Activated CD4-positive, alpha-beta memory T cell treated with anti-CD3 and anti-CD28 coated beads for 36 hours (primary cell): ENCODE measurements around the gene PITPNB. TPM values are rescaled to one million over a fixed set of nuclear protein-coding genes. Genes with fewer than 3 reads are reported as not detected.

Source experiments
- CTCF ChIA-PET: fragments of 350-600 bp; sonication (Branson Sonifier 250); formaldehyde crosslinking; loops from one replicate; lab custom pipeline; 2021; ENCODE audit warnings: antibody characterized with exemption, inconsistent platforms; lab: Charles Lee
- POLR2A ChIA-PET: fragments of 350-600 bp; sonication (Branson Sonifier 250); formaldehyde crosslinking; loops from one replicate; lab custom pipeline; 2021; ENCODE audit warnings: antibody characterized with exemption; lab: Charles Lee
- DNase-seq: peaks from one replicate; pipeline ENCODE4 v3.0.0-alpha.2; 2020
- H3K27ac Mint-ChIP-seq: one replicate; pipeline ENCODE4 v1.8.0; 2021; ENCODE audit warnings: mixed read lengths
- H3K27me3 Mint-ChIP-seq: one replicate; pipeline ENCODE4 v1.8.0; 2021; ENCODE audit warnings: mixed read lengths
- H3K36me3 Mint-ChIP-seq: one replicate; pipeline ENCODE4 v1.8.0; 2021; ENCODE audit warnings: mixed read lengths
- H3K4me1 Mint-ChIP-seq: one replicate; pipeline ENCODE4 v1.8.0; 2021; ENCODE audit warnings: low read depth, mixed read lengths
- H3K4me3 Mint-ChIP-seq: one replicate; pipeline ENCODE4 v1.8.0; 2021; ENCODE audit warnings: mild to moderate bottlenecking, mixed read lengths
- H3K9me3 Mint-ChIP-seq: one replicate; pipeline ENCODE4 v1.8.0; 2021; ENCODE audit warnings: mixed read lengths
- intact Hi-C: fragments of 100-400 bp; cut with micrococcal nuclease; formaldehyde crosslinking; loops from one replicate; pipeline ENCODE4 v1.15.1; 2023
- total RNA-seq, 2 experiments: library from RNA; stranded (reverse); gene quantifications; one replicate each; pipeline ENCODE4 v1.2.3, GENCODE V29; 2021

The PITPNB gene
- total RNA-seq, 2 experiments from 2014 or later, result 92.2 to 95.7 TPM

GRCh38 chr22:27866135-27867084 lies 52.6 kb downstream of the PITPNB start:
- Mint-ChIP-seq H3K36me3 (peaks cover 42% of the 10 kb centered on the region), H3K9me3 (no peaks in the 10 kb centered on the region), H3K27me3 (no peaks in the 10 kb centered on the region), H3K27ac (no peak overlapping the region), H3K4me1 (peaks cover 44% of the 10 kb centered on the region), H3K4me3 (no peak overlapping the region)
- ChIA-PET POLR2A (no interaction called here), CTCF (interaction anchor here (1.3 to 2.2 kb wide), 3 partner anchors 12 to 20 kb away, joined by 3 to 6 read pairs (median 5); no protein-coding TSS in a partner anchor)
- no peak for DNase-seq
- intact Hi-C loops, result no loop called here

GRCh38 chr22:27865496-27865895 lies 53.6 kb downstream of the PITPNB start:
- Mint-ChIP-seq H3K36me3 (peaks cover 38% of the 10 kb centered on the region), H3K9me3 (no peaks in the 10 kb centered on the region), H3K4me1 (peaks cover 44% of the 10 kb centered on the region), H3K27ac (no peak overlapping the region), H3K27me3 (no peaks in the 10 kb centered on the region), H3K4me3 (no peak overlapping the region)
- ChIA-PET POLR2A (no interaction called here), CTCF (no interaction called here)
- no peak for DNase-seq
- intact Hi-C loops, result no loop called here

GRCh38 chr22:27863556-27863955 lies 55.5 kb downstream of the PITPNB start:
- no peaks in the 10 kb centered on the region for H3K9me3 Mint-ChIP-seq

GRCh38 chr22:27863001-27863400 lies 56.1 kb downstream of the PITPNB start:
- CTCF ChIA-PET, result interaction anchor here (1.1 to 2.6 kb wide), 4 partner anchors 17 to 146 kb away, joined by 3 to 12 read pairs (median 6); no protein-coding TSS in a partner anchor

More at GRCh38 chr22:27863556-27863955, 55.5 kb downstream of the PITPNB start:
- intact Hi-C loops, result no loop called here
- peaks cover 38% of the 10 kb centered on the region for H3K36me3 Mint-ChIP-seq
- DNase-seq, result no peak
- H3K4me3 Mint-ChIP-seq, result no peak overlapping the region
- H3K27me3 Mint-ChIP-seq, result no peaks in the 10 kb centered on the region
- H3K4me1 Mint-ChIP-seq, result peaks cover 29% of the 10 kb centered on the region
- ChIA-PET CTCF (interaction anchor here (1.1 to 2.6 kb wide), 4 partner anchors 16 to 146 kb away, joined by 3 to 12 read pairs (median 6); no protein-coding TSS in a partner anchor), POLR2A (no interaction called here)
- H3K27ac Mint-ChIP-seq, result no peak overlapping the region

GRCh38 chr22:27859336-27859735 lies 59.7 kb downstream of the PITPNB start:
- H3K36me3 Mint-ChIP-seq, result peaks cover 50% of the 10 kb centered on the region

More at GRCh38 chr22:27863001-27863400, 56.1 kb downstream of the PITPNB start:
- Mint-ChIP-seq H3K27ac (no peak overlapping the region), H3K27me3 (no peaks in the 10 kb centered on the region), H3K9me3 (no peaks in the 10 kb centered on the region), H3K4me1 (peaks cover 24% of the 10 kb centered on the region), H3K4me3 (no peak overlapping the region), H3K36me3 (peaks cover 41% of the 10 kb centered on the region)
- DNase-seq, result no peak
- intact Hi-C loops, result no loop called here
- POLR2A ChIA-PET, result no interaction called here

GRCh38 chr22:27858626-27859025 lies 60.4 kb downstream of the PITPNB start:
- CTCF ChIA-PET, result no interaction called here
- Mint-ChIP-seq H3K9me3 (no peaks in the 10 kb centered on the region), H3K4me1 (no peaks in the 10 kb centered on the region), H3K27ac (no peak overlapping the region), H3K4me3 (no peak overlapping the region), H3K27me3 (no peaks in the 10 kb centered on the region), H3K36me3 (peaks cover 57% of the 10 kb centered on the region)
- POLR2A ChIA-PET, result no interaction called here
- no peak for DNase-seq
- intact Hi-C loops, result no loop called here

More at GRCh38 chr22:27859336-27859735, 59.7 kb downstream of the PITPNB start:
- Mint-ChIP-seq H3K27me3 (no peaks in the 10 kb centered on the region), H3K4me1 (no peaks in the 10 kb centered on the region), H3K9me3 (no peaks in the 10 kb centered on the region), H3K27ac (no peak overlapping the region), H3K4me3 (no peak overlapping the region)
- intact Hi-C loops, result no loop called here
- no peak for DNase-seq
- ChIA-PET CTCF (interaction anchor here (1.1 kb wide), 1 partner anchor 27 kb away, joined by 3 read pairs; no protein-coding TSS in a partner anchor), POLR2A (no interaction called here)

- DNase-seq, result no peak
- Mint-ChIP-seq H3K27ac (no peak overlapping the region), H3K27me3 (no peaks in the 10 kb centered on the region), H3K4me3 (no peak overlapping the region), H3K36me3 (peaks cover 64% of the 10 kb centered on the region), H3K9me3 (no peaks in the 10 kb centered on the region), H3K4me1 (no peaks in the 10 kb centered on the region)
- POLR2A ChIA-PET, result no interaction called here
- intact Hi-C loops, result no loop called here
- CTCF ChIA-PET, result interaction anchor here (1.0 kb wide), 1 partner anchor 23 kb away, joined by 3 read pairs; no protein-coding TSS in a partner anchor
Observed at GRCh38 chr22:27857443-27857842, 61.6 kb downstream of the PITPNB start.

- Mint-ChIP-seq H3K36me3 (peaks cover 67% of the 10 kb centered on the region), H3K9me3 (no peaks in the 10 kb centered on the region), H3K4me1 (no peaks in the 10 kb centered on the region), H3K27me3 (no peaks in the 10 kb centered on the region), H3K27ac (no peak overlapping the region), H3K4me3 (no peak overlapping the region)
- CTCF ChIA-PET, result no interaction called here
- intact Hi-C loops, result no loop called here
- DNase-seq, result no peak
- POLR2A ChIA-PET, result no interaction called here
Observed at GRCh38 chr22:27856386-27856785, 62.7 kb downstream of the PITPNB start.

- CTCF ChIA-PET, result interaction anchor here (0.5 to 0.6 kb wide), 2 partner anchors 31 to 1212 kb away, joined by 3 to 5 read pairs; no protein-coding TSS in a partner anchor
- H3K36me3 Mint-ChIP-seq, result peaks cover 72% of the 10 kb centered on the region
Observed at GRCh38 chr22:27853424-27853823, 65.6 kb downstream of the PITPNB start.

GRCh38 chr22:27851974-27852746 lies 66.9 kb downstream of the PITPNB start:
- Mint-ChIP-seq H3K27me3 (no peaks in the 10 kb centered on the region), H3K36me3 (peaks cover 69% of the 10 kb centered on the region), H3K4me1 (peaks cover 9% of the 10 kb centered on the region), H3K9me3 (no peaks in the 10 kb centered on the region), H3K27ac (no peak overlapping the region), H3K4me3 (no peak overlapping the region)
- intact Hi-C loops, result no loop called here
- DNase-seq, result no peak
- ChIA-PET POLR2A (no interaction called here), CTCF (no interaction called here)

More at GRCh38 chr22:27853424-27853823, 65.6 kb downstream of the PITPNB start:
- Mint-ChIP-seq H3K4me3 (no peak overlapping the region), H3K27ac (no peak overlapping the region), H3K27me3 (no peaks in the 10 kb centered on the region), H3K4me1 (peaks cover 9% of the 10 kb centered on the region), H3K9me3 (no peaks in the 10 kb centered on the region)
- DNase-seq, result no peak
- intact Hi-C loops, result no loop called here
- POLR2A ChIA-PET, result no interaction called here

- Mint-ChIP-seq H3K4me3 (no peak overlapping the region), H3K36me3 (peaks cover 57% of the 10 kb centered on the region), H3K27me3 (no peaks in the 10 kb centered on the region), H3K27ac (peak overlapping the region; percentile 7), H3K9me3 (no peaks in the 10 kb centered on the region), H3K4me1 (peaks cover 9% of the 10 kb centered on the region)
- DNase-seq, result no peak
- intact Hi-C loops, result no loop called here
- ChIA-PET CTCF (interaction anchor here (1.3 kb wide), 1 partner anchor 30 kb away, joined by 4 read pairs; no protein-coding TSS in a partner anchor), POLR2A (no interaction called here)
Observed at GRCh38 chr22:27850000-27850521, 69.0 kb downstream of the PITPNB start.
